Hypothalamus (tissue), 51 donors: Measurements from ENCODE around the gene ULBP2.
"Not testable (repeated sequence)": the region's sequence is repeated elsewhere in the genome, so short reads cannot be mapped to it uniquely, and the experiment has no call there.

Experiments used
- DNase-seq, 51 donors: peaks; one replicate each; lab custom pipeline; 2025; lab: John Stamatoyannopoulos, UW

Gene ULBP2

GRCh38 chr6:149946631-149947030 is 4.8 kb downstream of the ULBP2 start:
- not testable (repeated sequence) for DNase-seq

- DNase-seq, result not testable (repeated sequence)
Observed at GRCh38 chr6:149947533-149947932, 5.7 kb downstream of the ULBP2 start.

- DNase-seq, result no peak
Observed at GRCh38 chr6:149948011-149948410, 6.2 kb downstream of the ULBP2 start.

- DNase-seq, result no peak
Observed at GRCh38 chr6:149948616-149949015, 6.8 kb downstream of the ULBP2 start.

- no peak for DNase-seq
Observed at GRCh38 chr6:149950423-149950822, 8.6 kb downstream of the ULBP2 start.

- DNase-seq, result no peak
Observed at GRCh38 chr6:149951096-149951495, 9.3 kb downstream of the ULBP2 start.

- no peak for DNase-seq
Observed at GRCh38 chr6:149951626-149952025, 9.8 kb downstream of the ULBP2 start.

- not testable (repeated sequence) for DNase-seq
Observed at GRCh38 chr6:149953390-149953789, 11.6 kb downstream of the ULBP2 start.

- DNase-seq, result not testable (repeated sequence)
Observed at GRCh38 chr6:149953934-149954327, 12.1 kb downstream of the ULBP2 start.

- not testable (repeated sequence) for DNase-seq
Observed at GRCh38 chr6:149954328-149954983, 12.6 kb downstream of the ULBP2 start.

GRCh38 chr6:149954984-149955653 is 13.3 kb downstream of the ULBP2 start:
- not testable (repeated sequence) for DNase-seq

- DNase-seq, result not testable (repeated sequence)
Observed at GRCh38 chr6:149955654-149956317, 14.0 kb downstream of the ULBP2 start.

- not testable (repeated sequence) for DNase-seq
Observed at GRCh38 chr6:149958124-149958523, 16.3 kb downstream of the ULBP2 start.

- DNase-seq, result not testable (repeated sequence)
Observed at GRCh38 chr6:149959806-149960205, 18.0 kb downstream of the ULBP2 start.

GRCh38 chr6:149960488-149960887 is 18.7 kb downstream of the ULBP2 start:
- DNase-seq, result no peak

GRCh38 chr6:149961728-149962425 is 20.1 kb downstream of the ULBP2 start:
- no peak for DNase-seq

GRCh38 chr6:149962461-149963211 is 20.8 kb downstream of the ULBP2 start:
- no peak for DNase-seq

- peak in 1 of 51 donors; percentile 40 for DNase-seq
Observed at GRCh38 chr6:149963212-149963461, 21.3 kb downstream of the ULBP2 start.

GRCh38 chr6:149963462-149964307 is 21.9 kb downstream of the ULBP2 start, which contains the start of gene ULBP1:
Gene ULBP1, plus strand, starts transcription at chr6:149963943. Its CDS starts 107 bp downstream, at chr6:149964050.
- peak in 33 of 51 donors; percentile 4 to 57 (median 21) for DNase-seq
